Measurements from ENCODE around the gene TSPAN16. TPM values are rescaled to one million over a fixed set of nuclear protein-coding genes. Genes with fewer than 3 reads are reported as not detected.
"Not testable (repeated sequence)": the region's sequence is repeated elsewhere in the genome, so short reads cannot be mapped to it uniquely, and the experiment has no call there.

The TSPAN16 gene
- total RNA-seq, 2 experiments from 2014 or later, result not detected

- ATAC-seq, result no peak
- peak overlapping the region; percentile 49 for H3K27ac Mint-ChIP-seq
Observed at GRCh38 chr19:11325544-11325943, 29.6 kb downstream of the TSPAN16 start.

GRCh38 chr19:11330127-11330526 lies 34.2 kb downstream of the TSPAN16 start:
- CTCF ChIA-PET, result no interaction called here
- no peak for TF ChIP-seq CTCF (IDR thresholded peaks at IDR 0.05)
- H3K27ac Mint-ChIP-seq, result no peak overlapping the region
- DNase-seq (no peak), ATAC-seq (no peak)
- no peak overlapping the region for H3K4me3 Mint-ChIP-seq
- peaks cover 7% of the 10 kb centered on the region for H3K36me3 Mint-ChIP-seq (ENCODE audit: low read depth)
- H3K27me3 Mint-ChIP-seq, result no peaks in the 10 kb centered on the region
- H3K9me3 Mint-ChIP-seq, result no peaks in the 10 kb centered on the region
- no peaks in the 10 kb centered on the region for H3K4me1 Mint-ChIP-seq (ENCODE audit: low read depth)
- POLR2A ChIA-PET, result no interaction called here
- intact Hi-C loops (cut with micrococcal nuclease), result no loop called here

More at GRCh38 chr19:11325544-11325943, 29.6 kb downstream of the TSPAN16 start:
- ChIA-PET POLR2A (interaction anchor here (1.7 kb wide), 1 partner anchor 55 kb away, joined by 4 read pairs; no protein-coding TSS in a partner anchor), CTCF (interaction anchor here (1.2 to 2.7 kb wide), 2 partner anchors 14 to 31 kb away, joined by 3 to 6 read pairs; partner anchors contain the start of gene RAB3D)
- no peak for DNase-seq
- peaks cover 13% of the 10 kb centered on the region for H3K27me3 Mint-ChIP-seq
- no peaks in the 10 kb centered on the region for H3K9me3 Mint-ChIP-seq
- H3K4me1 Mint-ChIP-seq (ENCODE audit: low read depth), result peaks cover 18% of the 10 kb centered on the region
- intact Hi-C loops (cut with micrococcal nuclease), result no loop called here
- no peaks in the 10 kb centered on the region for H3K36me3 Mint-ChIP-seq (ENCODE audit: low read depth)
- no peak overlapping the region for H3K4me3 Mint-ChIP-seq
- no peak for TF ChIP-seq CTCF (IDR thresholded peaks at IDR 0.05)

GRCh38 chr19:11331502-11331901 lies 35.5 kb downstream of the TSPAN16 start:
- no peaks in the 10 kb centered on the region for H3K4me1 Mint-ChIP-seq (ENCODE audit: low read depth)
- CTCF ChIA-PET, result interaction anchor here (0.9 kb wide), 1 partner anchor 38 kb away, joined by 3 read pairs; no protein-coding TSS in a partner anchor
- H3K4me3 Mint-ChIP-seq, result no peak overlapping the region
- H3K36me3 Mint-ChIP-seq (ENCODE audit: low read depth), result peaks cover 13% of the 10 kb centered on the region
- POLR2A ChIA-PET, result no interaction called here
- DNase-seq (no peak), ATAC-seq (no peak)
- intact Hi-C loops (cut with micrococcal nuclease), result no loop called here
- no peak for TF ChIP-seq CTCF (IDR thresholded peaks at IDR 0.05)
- no peaks in the 10 kb centered on the region for H3K9me3 Mint-ChIP-seq
- no peaks in the 10 kb centered on the region for H3K27me3 Mint-ChIP-seq
- no peak overlapping the region for H3K27ac Mint-ChIP-seq

GRCh38 chr19:11332822-11333221 lies 36.9 kb downstream of the TSPAN16 start:
- POLR2A ChIA-PET, result no interaction called here
- H3K36me3 Mint-ChIP-seq (ENCODE audit: low read depth), result peaks cover 16% of the 10 kb centered on the region
- CTCF ChIA-PET, result interaction anchor here (0.6 kb wide), 1 partner anchor 9 kb away, joined by 3 read pairs; no protein-coding TSS in a partner anchor

GRCh38 chr19:11333838-11334237 lies 37.9 kb downstream of the TSPAN16 start:
- CTCF ChIA-PET; POLR2A ChIA-PET; ATAC-seq; H3K4me3 Mint-ChIP-seq; DNase-seq; H3K27me3 Mint-ChIP-seq; H3K27ac Mint-ChIP-seq; H3K9me3 Mint-ChIP-seq; intact Hi-C loops (cut with micrococcal nuclease): not testable (repeated sequence)
- Mint-ChIP-seq H3K36me3 (ENCODE audit: low read depth) (peaks cover 16% of the 10 kb centered on the region), H3K4me1 (ENCODE audit: low read depth) (peaks cover 14% of the 10 kb centered on the region)

More at GRCh38 chr19:11332822-11333221, 36.9 kb downstream of the TSPAN16 start:
- no peak overlapping the region for H3K4me3 Mint-ChIP-seq
- no peak overlapping the region for H3K27ac Mint-ChIP-seq
- no peaks in the 10 kb centered on the region for H3K9me3 Mint-ChIP-seq
- intact Hi-C loops (cut with micrococcal nuclease), result no loop called here
- DNase-seq (no peak), ATAC-seq (no peak)
- H3K27me3 Mint-ChIP-seq, result no peaks in the 10 kb centered on the region
- no peak for TF ChIP-seq CTCF (IDR thresholded peaks at IDR 0.05)
- peaks cover 6% of the 10 kb centered on the region for H3K4me1 Mint-ChIP-seq (ENCODE audit: low read depth)

Data from activated CD8-positive, alpha-beta T cell treated with anti-CD3 and anti-CD28 coated beads for 36 hours (primary cell).